ACC112 (cell line): ENCODE results near the gene NINL.
A peak's percentile ranks its signal among the peaks of the same experiment; 100 is the strongest.

Experiments used
- H2AFZ ChIP-seq: fragments of 200-600 bp; sonication (generic); one replicate; pipeline ENCODE4 v1.6.0; 2017; ENCODE audit warnings: antibody characterized with exemption, low read length; ENCODE audit not compliant: unreplicated experiment
- H3K27ac ChIP-seq: fragments of 200-600 bp; sonication (generic); 2 replicates; pipeline ENCODE4 v1.5.1; 2014; ENCODE audit warnings: low read depth, mild to moderate bottlenecking, antibody characterized with exemption, low read length, moderate library complexity
- H3K27me3 ChIP-seq: fragments of 200-600 bp; sonication (generic); 2 replicates; pipeline ENCODE4 v1.6.1; 2014; ENCODE audit warnings: mild to moderate bottlenecking, antibody characterized with exemption, low read length, moderate library complexity, mixed read lengths; ENCODE audit not compliant: insufficient read depth
- H3K36me3 ChIP-seq: fragments of 200-600 bp; sonication (generic); 2 replicates; pipeline ENCODE4 v1.6.1; 2016; ENCODE audit warnings: mild to moderate bottlenecking, antibody characterized with exemption, low read length, moderate library complexity, mixed read lengths; ENCODE audit not compliant: insufficient read depth
- H3K4me1 ChIP-seq: fragments of 200-600 bp; sonication (generic); one replicate; pipeline ENCODE4 v1.6.1; 2016; ENCODE audit warnings: low read length, mixed read lengths; ENCODE audit not compliant: insufficient read depth, unreplicated experiment, control insufficient read depth
- H3K4me3 ChIP-seq: fragments of 200-600 bp; sonication (generic); 2 replicates; pipeline ENCODE4 v1.5.1; 2014; ENCODE audit warnings: mild to moderate bottlenecking, low read depth, low read length
- H3K79me2 ChIP-seq: fragments of 200-600 bp; sonication (generic); one replicate; pipeline ENCODE4 v1.6.0; 2016; ENCODE audit warnings: low read length; ENCODE audit not compliant: control insufficient read depth, unreplicated experiment, insufficient read depth

The NINL gene

GRCh38 chr20:25544311-25544710 lies 41.0 kb downstream of the NINL start:
- Histone ChIP-seq H3K4me3 (no peak overlapping the region), H3K79me2 (peaks cover 4% of the 10 kb centered on the region), H2AFZ (no peak overlapping the region), H3K4me1 (peaks cover 48% of the 10 kb centered on the region), H3K36me3 (no peaks in the 10 kb centered on the region), H3K27ac (no peak overlapping the region), H3K27me3 (no peaks in the 10 kb centered on the region)

- H3K36me3 ChIP-seq = no peaks in the 10 kb centered on the region
- no peaks in the 10 kb centered on the region for H3K27me3 ChIP-seq
- peaks cover 4% of the 10 kb centered on the region for H3K79me2 ChIP-seq
- H3K4me3 ChIP-seq = no peak overlapping the region
- 0 out of 2 replicates have a peak overlapping the region, but pooled peaks have one; percentile 20 for H3K27ac ChIP-seq
- peaks cover 46% of the 10 kb centered on the region for H3K4me1 ChIP-seq
- no peak overlapping the region for H2AFZ ChIP-seq
Observed at GRCh38 chr20:25543068-25543467, 42.3 kb downstream of the NINL start.

DNA sequence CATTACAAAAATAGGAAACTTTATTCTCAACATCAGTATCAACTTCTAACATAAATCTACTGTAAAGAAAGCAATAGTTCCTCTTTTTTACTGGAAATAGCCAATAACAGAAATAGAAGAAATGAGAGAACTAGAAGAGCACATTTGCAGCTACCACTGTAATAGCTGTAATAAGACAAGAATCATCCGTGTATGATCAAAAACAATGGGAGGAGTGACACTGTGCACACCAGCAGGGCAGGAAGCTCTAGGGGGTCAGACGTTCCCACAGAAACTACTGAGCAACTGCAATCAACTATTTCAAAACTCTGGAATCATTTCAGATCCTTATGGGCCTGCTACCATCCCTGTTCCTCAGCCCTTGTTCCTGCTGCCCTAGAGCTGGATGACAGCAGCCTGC lies 43.7 kb downstream of the NINL start:
- Histone ChIP-seq H3K27ac (peak overlapping the region; percentile 75), H3K4me3 (peak overlapping the region; percentile 28), H2AFZ (no peak overlapping the region)

DNA sequence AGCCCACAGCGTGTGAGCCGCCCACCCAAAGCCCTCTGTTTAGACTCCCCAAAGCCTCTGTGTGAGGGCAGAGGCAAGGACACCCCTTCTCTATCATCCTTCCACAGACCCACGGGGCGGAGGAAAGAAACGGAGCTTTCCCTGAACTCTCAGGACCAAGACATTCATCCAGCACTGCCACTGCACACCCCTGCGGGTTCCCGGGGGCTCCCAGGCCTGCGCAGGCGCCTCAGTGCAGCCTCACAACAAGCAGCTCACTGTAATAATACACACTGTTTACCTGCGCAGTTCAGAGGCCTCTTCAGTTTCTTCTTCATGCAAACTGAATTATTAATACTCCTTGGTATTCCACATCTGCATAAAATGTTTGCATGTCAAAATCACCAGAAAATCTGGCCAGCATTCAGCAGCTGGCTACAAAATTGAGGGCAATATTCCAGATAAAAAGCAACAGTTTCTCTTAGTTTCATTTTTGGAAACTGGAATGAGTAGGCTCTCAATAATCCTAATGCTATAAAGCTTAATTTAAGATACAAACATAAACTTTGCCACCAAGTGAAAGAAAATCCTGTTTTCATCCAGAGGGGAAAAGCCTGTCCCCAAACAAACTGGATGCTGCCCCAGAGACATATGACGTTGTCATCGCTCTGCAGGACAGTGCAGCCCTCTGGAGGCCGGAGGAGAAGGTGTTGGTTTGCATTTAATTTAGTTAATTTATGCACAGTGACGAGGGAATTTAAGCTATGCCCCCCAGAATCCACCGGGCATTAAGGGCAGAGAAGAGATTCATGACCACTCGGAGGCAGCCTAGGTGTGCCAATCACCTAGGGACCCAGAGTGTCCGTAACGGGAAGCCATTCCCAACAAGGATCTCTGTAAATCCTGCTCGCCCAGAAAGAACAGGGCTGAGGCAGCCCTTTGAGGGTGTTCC lies 45.3 kb downstream of the NINL start:
- no peaks in the 10 kb centered on the region for H3K36me3 ChIP-seq
- peaks cover 45% of the 10 kb centered on the region for H3K4me1 ChIP-seq
- H3K4me3 ChIP-seq = peak overlapping the region; percentile 77
- H2AFZ ChIP-seq = peak overlapping the region; percentile 61
- H3K79me2 ChIP-seq = no peaks in the 10 kb centered on the region
- no peaks in the 10 kb centered on the region for H3K27me3 ChIP-seq
- H3K27ac ChIP-seq = peak overlapping the region; percentile 1; the same call in 1 of the 2 replicates

More for the DNA sequence above, 43.7 kb downstream of the NINL start:
- Histone ChIP-seq H3K4me1 (peaks cover 46% of the 10 kb centered on the region), H3K36me3 (no peaks in the 10 kb centered on the region), H3K27me3 (no peaks in the 10 kb centered on the region), H3K79me2 (no peaks in the 10 kb centered on the region)

GRCh38 chr20:25538838-25539665 lies 46.3 kb downstream of the NINL start:
- H2AFZ ChIP-seq = no peak overlapping the region
- no peaks in the 10 kb centered on the region for H3K79me2 ChIP-seq

GRCh38 chr20:25537890-25538289 lies 47.4 kb downstream of the NINL start:
- peaks cover 39% of the 10 kb centered on the region for H3K4me1 ChIP-seq
- H3K36me3 ChIP-seq = no peaks in the 10 kb centered on the region
- H3K79me2 ChIP-seq = peaks cover 3% of the 10 kb centered on the region
- H3K4me3 ChIP-seq = no peak overlapping the region
- H3K27me3 ChIP-seq = no peaks in the 10 kb centered on the region
- no peak overlapping the region for H3K27ac ChIP-seq
- no peak overlapping the region for H2AFZ ChIP-seq

More at GRCh38 chr20:25538838-25539665, 46.3 kb downstream of the NINL start:
- H3K27ac ChIP-seq = no peak overlapping the region
- peaks cover 43% of the 10 kb centered on the region for H3K4me1 ChIP-seq
- H3K4me3 ChIP-seq = peak overlapping the region; percentile 77
- no peaks in the 10 kb centered on the region for H3K36me3 ChIP-seq
- no peaks in the 10 kb centered on the region for H3K27me3 ChIP-seq

- Histone ChIP-seq H3K79me2 (peaks cover 6% of the 10 kb centered on the region), H3K27ac (no peak overlapping the region), H3K36me3 (no peaks in the 10 kb centered on the region), H2AFZ (no peak overlapping the region), H3K4me3 (no peak overlapping the region), H3K4me1 (peaks cover 19% of the 10 kb centered on the region), H3K27me3 (no peaks in the 10 kb centered on the region)
Observed at GRCh38 chr20:25535762-25536161, 49.6 kb downstream of the NINL start.

DNA sequence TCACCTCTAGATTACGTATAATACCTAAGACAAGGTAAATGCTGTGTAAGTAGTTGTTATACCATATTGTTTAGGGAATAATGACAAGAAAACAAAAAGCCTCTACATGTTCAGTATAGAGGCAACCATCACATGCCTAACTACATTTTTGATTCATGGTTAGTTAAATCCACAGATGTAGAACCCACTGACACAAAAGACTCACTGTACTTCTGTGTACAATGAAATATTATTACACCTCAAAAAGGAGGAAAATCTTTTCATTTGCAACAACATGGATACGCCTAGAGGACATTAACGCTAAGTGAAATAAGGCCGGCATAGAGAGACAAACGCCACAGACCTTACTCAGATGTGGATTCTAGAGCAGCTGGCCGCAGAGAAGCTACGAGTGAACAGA lies 50.5 kb downstream of the NINL start:
- Histone ChIP-seq H3K27ac (no peak overlapping the region), H3K4me1 (peaks cover 14% of the 10 kb centered on the region), H3K4me3 (no peak overlapping the region), H2AFZ (no peak overlapping the region), H3K36me3 (no peaks in the 10 kb centered on the region), H3K27me3 (no peaks in the 10 kb centered on the region), H3K79me2 (peaks cover 6% of the 10 kb centered on the region)

DNA sequence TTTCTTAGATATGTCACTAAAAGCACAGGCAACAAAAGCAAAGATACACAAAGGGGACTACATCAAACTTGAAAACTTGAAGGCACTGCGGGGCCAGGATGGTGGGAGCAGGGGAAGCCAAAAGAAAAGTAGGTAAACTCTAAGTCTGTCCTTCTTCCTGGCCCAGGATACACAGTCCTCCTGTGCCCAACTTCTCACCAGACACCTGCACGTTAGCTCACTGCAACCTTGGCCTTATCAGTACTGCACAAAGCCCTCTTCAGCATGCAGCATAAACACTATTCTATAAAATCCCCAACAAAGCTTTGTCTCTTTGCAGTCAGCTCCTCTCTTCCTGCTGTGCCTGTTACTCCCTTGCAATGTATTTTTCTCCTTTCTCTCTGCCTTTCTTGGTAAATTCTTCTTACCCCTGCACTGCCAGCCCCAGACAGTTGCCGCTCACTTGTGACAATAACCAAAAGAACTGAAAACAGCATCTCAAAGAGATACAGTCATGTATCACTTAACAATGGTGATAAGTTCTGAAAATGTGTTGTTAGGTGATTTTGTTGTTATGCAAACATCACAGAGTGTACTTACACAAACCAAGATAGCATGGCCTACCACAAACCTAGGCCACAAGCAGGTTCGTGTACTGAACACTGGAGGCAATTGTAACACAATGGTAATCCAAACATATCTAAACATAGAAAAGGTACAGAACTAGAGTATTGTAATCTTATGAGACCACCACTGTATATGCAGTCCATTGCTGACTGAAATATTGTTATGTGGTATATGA lies 51.2 kb downstream of the NINL start:
- H3K4me1 ChIP-seq = peaks cover 8% of the 10 kb centered on the region
- no peaks in the 10 kb centered on the region for H3K27me3 ChIP-seq
- no peaks in the 10 kb centered on the region for H3K36me3 ChIP-seq
- H3K79me2 ChIP-seq = peaks cover 6% of the 10 kb centered on the region
- no peak overlapping the region for H3K27ac ChIP-seq
- H3K4me3 ChIP-seq = no peak overlapping the region
- no peak overlapping the region for H2AFZ ChIP-seq

DNA sequence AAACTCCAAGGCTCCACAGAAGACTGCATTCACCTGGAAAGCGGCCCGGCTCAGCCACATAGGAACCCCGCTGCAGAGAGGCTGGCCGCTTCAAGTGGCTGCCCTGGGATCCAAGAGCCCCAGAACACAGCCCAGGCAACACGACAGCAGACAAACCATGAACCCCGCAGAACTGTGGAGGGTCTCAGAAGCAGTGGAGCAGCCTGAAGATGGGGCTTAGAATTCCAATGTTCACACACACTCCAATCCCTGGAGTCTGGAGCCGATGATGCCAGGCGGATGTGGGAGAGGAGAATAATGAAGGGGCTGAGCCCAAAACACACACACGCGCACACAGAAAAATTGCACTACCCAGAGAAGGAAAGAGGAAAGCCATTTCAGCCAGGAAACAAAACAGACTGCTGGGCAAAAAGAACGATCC lies 52.4 kb downstream of the NINL start:
- Histone ChIP-seq H3K79me2 (peaks cover 6% of the 10 kb centered on the region), H2AFZ (peak overlapping the region; percentile 50), H3K27ac (no peak overlapping the region), H3K36me3 (no peaks in the 10 kb centered on the region), H3K4me1 (peaks cover 8% of the 10 kb centered on the region), H3K4me3 (peak overlapping the region; percentile 53), H3K27me3 (no peaks in the 10 kb centered on the region)
